ENCODE data around the gene NOL4L.

NOL4L gene

DNA sequence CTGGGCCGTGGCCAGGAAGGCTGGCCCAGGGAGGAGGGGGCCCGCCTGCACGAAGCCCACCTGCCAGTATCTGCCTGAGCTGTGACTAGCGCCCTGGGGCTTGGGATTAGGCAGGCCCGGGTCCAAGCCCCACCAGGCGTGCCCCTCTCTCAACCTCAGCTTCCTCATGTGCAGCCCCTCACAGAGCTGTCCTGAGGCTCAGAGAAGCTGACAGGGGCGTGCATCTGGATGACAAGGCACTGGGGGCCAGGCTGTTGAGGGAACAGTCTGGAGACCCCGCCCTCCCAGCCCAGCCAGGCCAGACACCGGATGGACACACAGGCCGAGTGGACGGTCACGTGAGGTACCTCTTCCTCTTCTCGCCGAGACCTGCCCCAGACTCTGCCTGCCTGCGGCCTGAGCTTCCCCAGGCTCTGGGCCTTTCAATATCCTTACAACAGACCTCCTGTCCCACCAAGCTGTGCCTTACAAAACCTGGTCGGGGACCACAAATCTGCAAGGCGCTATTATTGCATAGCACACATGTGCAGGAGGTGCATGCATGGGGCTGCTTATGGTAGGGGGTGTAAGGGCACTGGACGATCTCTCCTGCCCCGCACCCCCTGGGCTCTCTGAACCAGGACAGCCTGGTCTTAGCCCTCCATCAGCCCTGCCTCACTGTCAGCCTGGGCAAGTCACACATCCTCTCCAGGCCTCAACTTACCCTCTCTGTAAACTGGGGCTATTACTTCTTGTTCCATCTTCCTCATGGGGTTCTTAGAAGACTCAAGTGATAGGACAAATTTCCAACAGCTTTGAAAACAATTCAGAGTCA, 20.0 kb downstream of the NOL4L start:
- Histone ChIP-seq H3K9me3 (ENCODE audit: insufficient read depth, low read depth, low read length) (no peaks in the 10 kb centered on the region), H3K27me3 (ENCODE audit: insufficient read depth, low read length) (no peaks in the 10 kb centered on the region), H3K4me3 (ENCODE audit: low read length) (no peak overlapping the region), H3K36me3 (ENCODE audit: insufficient read depth, low read length) (no peaks in the 10 kb centered on the region), H3K9ac (ENCODE audit: low read depth, low read length) (no peak overlapping the region), H3K27ac (ENCODE audit: low read depth, low read length) (no peak overlapping the region), H3K4me1 (ENCODE audit: insufficient read depth, low read length) (peaks cover 13% of the 10 kb centered on the region; the same call in 1 of the 2 replicates)
- 87% methylated on average over 19 of the region's 19 CpGs for WGBS

DNA sequence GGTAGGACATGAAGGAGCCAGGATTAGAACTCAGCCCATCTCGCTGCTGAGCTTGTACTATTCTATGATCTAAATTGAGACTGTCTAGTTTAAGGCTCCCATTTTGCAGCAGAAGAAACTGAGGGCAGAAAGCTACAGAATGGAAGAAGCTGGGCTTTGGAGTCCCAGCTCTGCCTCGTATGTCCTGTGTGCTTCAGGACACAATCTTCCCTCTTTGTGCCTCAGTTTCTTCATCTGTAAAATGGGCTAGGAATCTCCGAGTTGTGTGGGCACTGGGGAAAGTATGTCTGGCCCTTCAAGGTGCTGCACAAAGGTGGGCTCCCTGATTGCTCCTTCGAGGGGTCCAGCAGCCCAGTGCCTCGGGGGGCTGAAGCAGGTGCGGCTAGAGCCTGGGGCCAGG, 20.7 kb downstream of the NOL4L start:
- peaks cover 13% of the 10 kb centered on the region; the same call in 1 of the 2 replicates for H3K4me1 ChIP-seq (ENCODE audit: insufficient read depth, low read length)
- no peaks in the 10 kb centered on the region for H3K27me3 ChIP-seq (ENCODE audit: insufficient read depth, low read length)
- no peaks in the 10 kb centered on the region for H3K36me3 ChIP-seq (ENCODE audit: insufficient read depth, low read length)
- H3K27ac ChIP-seq (ENCODE audit: low read depth, low read length), result no peak overlapping the region
- H3K4me3 ChIP-seq (ENCODE audit: low read length), result no peak overlapping the region
- 91% methylated on average over 6 of the region's 6 CpGs for WGBS
- no peak overlapping the region for H3K9ac ChIP-seq (ENCODE audit: low read depth, low read length)
- no peaks in the 10 kb centered on the region for H3K9me3 ChIP-seq (ENCODE audit: insufficient read depth, low read depth, low read length)

DNA sequence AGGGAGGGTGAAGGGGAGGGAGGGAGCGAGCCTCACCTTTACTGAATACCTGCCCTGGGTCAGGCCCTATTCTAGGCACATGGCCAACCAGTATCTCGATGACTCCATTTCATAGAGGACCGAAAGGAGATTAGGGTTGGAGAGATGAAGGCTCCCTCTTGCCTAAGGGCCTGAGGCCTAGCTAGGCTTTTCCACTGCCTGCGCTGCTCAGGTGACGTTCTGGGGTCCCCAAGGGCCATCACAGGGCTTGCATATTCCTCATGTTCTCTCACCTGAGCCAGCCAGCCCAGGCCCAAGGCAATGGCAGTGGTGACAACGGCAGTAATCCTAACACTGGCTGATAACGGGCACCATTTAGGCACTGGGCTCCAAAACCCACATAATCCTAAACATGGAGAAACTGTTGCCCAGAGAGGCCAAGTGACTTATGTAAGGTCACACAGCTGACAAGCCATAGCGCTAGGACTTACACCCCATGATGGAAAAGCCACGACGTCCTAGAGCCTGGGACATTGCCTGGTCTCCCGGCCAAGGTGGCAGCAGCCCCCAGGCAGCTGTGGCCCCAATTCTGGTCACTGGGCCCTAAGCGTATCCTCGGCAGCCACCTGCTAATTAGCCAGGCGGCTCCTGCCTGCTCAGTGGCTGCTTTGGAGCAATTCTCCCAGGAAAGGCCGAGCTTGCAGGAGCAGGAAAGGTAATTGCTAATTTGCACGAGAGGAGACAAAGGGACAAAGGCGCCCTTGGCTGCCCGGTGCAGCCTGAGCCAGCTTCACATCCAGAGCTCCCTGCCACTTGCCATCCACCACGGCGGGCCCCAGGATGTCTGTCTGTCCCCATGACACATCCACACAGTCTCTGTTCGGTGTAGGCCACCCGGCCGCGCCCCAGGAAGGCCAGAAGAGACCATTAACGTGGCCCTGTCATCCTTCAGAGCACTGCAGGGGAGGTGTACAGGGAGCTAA, 21.5 kb downstream of the NOL4L start:
- Histone ChIP-seq H3K9ac (ENCODE audit: low read depth, low read length) (no peak overlapping the region), H3K27me3 (ENCODE audit: insufficient read depth, low read length) (no peaks in the 10 kb centered on the region), H3K36me3 (ENCODE audit: insufficient read depth, low read length) (no peaks in the 10 kb centered on the region), H3K27ac (ENCODE audit: low read depth, low read length) (no peak overlapping the region), H3K9me3 (ENCODE audit: insufficient read depth, low read depth, low read length) (no peaks in the 10 kb centered on the region), H3K4me1 (ENCODE audit: insufficient read depth, low read length) (peaks cover 13% of the 10 kb centered on the region; the same call in 1 of the 2 replicates), H3K4me3 (ENCODE audit: low read length) (no peak overlapping the region)
- 70% methylated on average over 25 of the region's 25 CpGs for WGBS

DNA sequence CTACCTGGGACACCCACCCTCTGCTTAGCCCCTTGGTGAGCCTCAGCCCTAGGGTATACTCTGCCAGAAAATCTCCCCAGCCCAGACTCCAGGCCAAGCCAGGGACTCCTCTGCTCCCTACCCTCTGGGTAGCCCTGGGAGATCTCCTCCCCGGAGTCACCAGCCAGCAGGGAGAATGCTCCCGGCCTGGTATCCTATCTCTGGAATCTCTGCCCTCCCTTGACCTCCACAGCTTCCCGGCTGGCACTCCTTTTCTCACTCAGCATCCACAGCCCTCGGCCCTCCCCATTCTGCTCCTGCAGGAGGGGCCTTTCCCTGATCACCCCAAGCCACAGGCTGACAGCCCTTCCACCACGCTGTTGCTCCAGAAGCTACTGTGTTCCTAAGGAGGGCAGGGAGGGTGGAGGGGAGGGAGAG, 22.6 kb downstream of the NOL4L start:
- Histone ChIP-seq H3K27ac (ENCODE audit: low read depth, low read length) (peak overlapping the region; percentile 4; the same call in 1 of the 2 replicates), H3K4me1 (ENCODE audit: insufficient read depth, low read length) (peaks cover 13% of the 10 kb centered on the region; the same call in 1 of the 2 replicates), H3K27me3 (ENCODE audit: insufficient read depth, low read length) (no peaks in the 10 kb centered on the region), H3K9me3 (ENCODE audit: insufficient read depth, low read depth, low read length) (no peaks in the 10 kb centered on the region), H3K9ac (ENCODE audit: low read depth, low read length) (no peak overlapping the region), H3K4me3 (ENCODE audit: low read length) (peak overlapping the region; percentile 18; the same call in 1 of the 2 replicates), H3K36me3 (ENCODE audit: insufficient read depth, low read length) (no peaks in the 10 kb centered on the region)
- WGBS, result 16% methylated on average over 5 of the region's 5 CpGs

DNA sequence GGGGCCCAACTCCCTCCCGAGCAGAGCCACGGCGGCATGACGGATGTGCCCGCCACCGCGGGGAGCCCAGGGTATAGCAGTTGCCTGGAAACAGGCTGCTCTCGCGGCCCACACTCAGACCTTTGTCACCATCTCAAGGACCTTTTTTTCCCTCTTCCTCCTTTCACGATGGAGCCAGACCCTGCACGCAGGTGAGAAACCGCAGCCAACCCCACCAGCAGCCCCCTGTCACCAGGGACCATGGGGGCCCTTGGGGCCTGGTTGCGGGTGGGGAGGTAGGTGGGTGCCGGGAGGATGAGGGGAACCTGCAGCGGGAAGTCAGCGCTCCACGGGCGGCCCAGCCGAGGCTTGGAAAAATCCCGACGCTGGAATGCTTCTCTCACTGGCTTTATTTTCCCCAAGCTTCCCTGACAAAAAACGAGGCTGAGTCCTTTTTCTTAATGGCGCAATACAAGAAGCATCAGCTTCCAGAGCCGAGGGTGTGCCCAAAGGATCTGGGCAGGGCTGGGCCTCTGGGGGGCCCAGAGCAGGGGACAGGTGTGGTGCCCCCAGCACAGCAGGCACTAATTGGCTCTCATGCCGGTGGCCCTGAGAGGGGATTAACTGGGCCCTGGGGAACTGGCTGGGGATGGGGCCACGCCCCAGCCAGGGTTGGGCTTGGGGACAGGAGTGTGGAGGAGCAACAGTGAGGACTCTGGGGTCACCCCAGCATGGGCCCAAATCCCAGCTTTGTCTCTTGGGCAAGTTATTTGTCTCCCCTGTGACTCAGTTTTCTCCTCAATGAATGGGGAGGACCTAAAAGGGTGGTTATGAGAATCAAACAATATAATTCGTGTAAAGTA, 23.9 kb downstream of the NOL4L start:
- Histone ChIP-seq H3K27me3 (ENCODE audit: insufficient read depth, low read length) (no peaks in the 10 kb centered on the region), H3K9ac (ENCODE audit: low read depth, low read length) (no peak overlapping the region), H3K4me1 (ENCODE audit: insufficient read depth, low read length) (peaks cover 13% of the 10 kb centered on the region; the same call in 1 of the 2 replicates), H3K36me3 (ENCODE audit: insufficient read depth, low read length) (no peaks in the 10 kb centered on the region), H3K9me3 (ENCODE audit: insufficient read depth, low read depth, low read length) (no peaks in the 10 kb centered on the region), H3K27ac (ENCODE audit: low read depth, low read length) (peak overlapping the region; percentile 44; the same call in 1 of the 2 replicates), H3K4me3 (ENCODE audit: low read length) (no peak overlapping the region)
- WGBS, result 27% methylated on average over 27 of the region's 27 CpGs

DNA sequence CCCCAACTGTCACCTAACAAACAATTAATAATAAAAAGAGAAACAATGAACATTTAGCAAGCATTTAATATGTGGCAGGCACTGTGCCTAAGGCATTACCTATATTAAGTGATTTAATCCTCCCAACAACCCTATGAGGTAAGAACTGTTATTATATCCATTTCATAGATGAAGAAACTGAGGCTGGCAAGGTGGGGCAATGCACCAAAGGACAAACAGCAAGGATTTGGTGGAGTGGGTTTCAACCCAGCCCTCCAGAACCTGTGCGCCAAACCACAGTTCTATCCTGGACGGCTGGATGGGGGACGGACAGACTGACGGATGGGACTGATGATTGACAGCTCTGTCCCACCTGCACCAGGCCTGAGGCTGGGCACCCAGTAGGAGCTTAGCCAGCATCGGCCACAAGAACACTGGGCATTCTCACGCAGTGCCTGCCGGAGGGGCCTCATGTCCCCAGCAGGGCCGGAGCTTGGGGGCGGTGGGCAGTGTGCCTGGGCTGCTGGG, 24.6 kb downstream of the NOL4L start:
- H3K4me1 ChIP-seq (ENCODE audit: insufficient read depth, low read length), result peaks cover 13% of the 10 kb centered on the region; the same call in 1 of the 2 replicates
- WGBS, result 69% methylated on average over 9 of the region's 9 CpGs
- no peak overlapping the region for H3K9ac ChIP-seq (ENCODE audit: low read depth, low read length)
- H3K4me3 ChIP-seq (ENCODE audit: low read length), result no peak overlapping the region
- no peaks in the 10 kb centered on the region for H3K36me3 ChIP-seq (ENCODE audit: insufficient read depth, low read length)
- H3K9me3 ChIP-seq (ENCODE audit: insufficient read depth, low read depth, low read length), result no peaks in the 10 kb centered on the region
- no peaks in the 10 kb centered on the region for H3K27me3 ChIP-seq (ENCODE audit: insufficient read depth, low read length)
- H3K27ac ChIP-seq (ENCODE audit: low read depth, low read length), result 0 out of 2 replicates have a peak overlapping the region, but pooled peaks have one; percentile 44

DNA sequence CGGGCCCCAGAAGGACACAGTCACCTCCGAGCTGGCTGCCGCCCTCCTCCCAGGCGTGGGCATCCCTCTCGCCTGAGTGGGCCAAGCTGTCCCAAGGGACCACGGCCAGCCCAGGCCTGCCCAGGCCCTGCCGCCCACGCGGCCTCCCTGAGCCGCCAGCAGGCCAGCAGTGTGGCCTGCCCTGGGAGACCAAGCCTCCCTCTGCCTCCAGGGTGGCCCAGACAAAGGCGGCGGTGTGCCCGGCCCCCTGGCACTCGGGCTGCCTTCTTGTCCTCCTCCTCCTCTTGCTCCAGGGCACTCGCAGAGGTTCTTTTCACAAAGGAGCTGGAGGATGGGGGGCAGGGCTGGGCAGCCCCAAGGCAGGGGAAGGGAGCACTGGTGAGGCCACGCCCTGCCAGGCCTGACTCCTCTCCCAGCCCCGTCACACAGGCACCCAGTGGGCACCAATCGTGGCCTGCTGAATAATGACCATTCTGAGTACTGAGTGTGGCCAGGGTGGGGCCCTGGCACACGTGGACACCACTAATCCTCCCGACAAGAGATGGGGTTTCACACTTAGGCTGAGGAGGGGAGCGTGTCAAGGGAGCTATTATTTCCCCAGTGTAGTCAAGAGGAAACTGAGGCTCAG, 25.3 kb downstream of the NOL4L start:
- H3K4me3 ChIP-seq (ENCODE audit: low read length), result no peak overlapping the region
- H3K9ac ChIP-seq (ENCODE audit: low read depth, low read length), result no peak overlapping the region
- peaks cover 13% of the 10 kb centered on the region; the same call in 1 of the 2 replicates for H3K4me1 ChIP-seq (ENCODE audit: insufficient read depth, low read length)
- no peaks in the 10 kb centered on the region for H3K9me3 ChIP-seq (ENCODE audit: insufficient read depth, low read depth, low read length)
- H3K36me3 ChIP-seq (ENCODE audit: insufficient read depth, low read length), result no peaks in the 10 kb centered on the region
- H3K27ac ChIP-seq (ENCODE audit: low read depth, low read length), result no peak overlapping the region
- WGBS, result 88% methylated on average over 21 of the region's 21 CpGs
- no peaks in the 10 kb centered on the region for H3K27me3 ChIP-seq (ENCODE audit: insufficient read depth, low read length)

DNA sequence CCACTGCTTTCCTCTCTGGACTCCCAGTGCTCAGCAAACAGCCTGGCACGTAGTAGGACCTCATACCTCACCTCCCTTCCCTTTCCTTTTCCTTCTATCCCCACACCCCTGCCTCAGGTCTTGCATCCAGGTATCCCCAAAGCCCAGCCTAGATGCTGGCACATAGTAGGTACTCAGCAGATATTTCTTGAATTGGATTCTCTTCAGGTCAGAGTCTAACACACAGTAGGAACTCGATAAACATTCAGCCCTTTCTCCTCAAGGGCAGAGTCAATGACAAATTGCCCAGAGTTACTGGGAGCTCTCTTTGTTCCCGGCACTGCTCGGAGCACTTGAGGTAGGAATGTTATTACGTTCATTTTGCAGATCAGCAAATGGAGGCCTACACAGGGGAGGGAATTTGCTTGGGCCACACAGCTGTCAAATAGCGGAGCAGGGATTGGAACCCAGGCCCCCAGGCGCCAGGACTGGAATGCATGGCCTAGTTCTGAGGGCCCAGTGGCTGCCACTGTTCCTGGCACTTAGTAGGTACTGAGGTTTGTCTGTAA, 25.9 kb downstream of the NOL4L start:
- no peaks in the 10 kb centered on the region for H3K36me3 ChIP-seq (ENCODE audit: insufficient read depth, low read length)
- peaks cover 13% of the 10 kb centered on the region; the same call in 1 of the 2 replicates for H3K4me1 ChIP-seq (ENCODE audit: insufficient read depth, low read length)
- no peak overlapping the region for H3K4me3 ChIP-seq (ENCODE audit: low read length)
- WGBS, result 90% methylated on average over 7 of the region's 7 CpGs
- no peaks in the 10 kb centered on the region for H3K27me3 ChIP-seq (ENCODE audit: insufficient read depth, low read length)
- no peaks in the 10 kb centered on the region for H3K9me3 ChIP-seq (ENCODE audit: insufficient read depth, low read depth, low read length)
- no peak overlapping the region for H3K9ac ChIP-seq (ENCODE audit: low read depth, low read length)
- no peak overlapping the region for H3K27ac ChIP-seq (ENCODE audit: low read depth, low read length)

DNA sequence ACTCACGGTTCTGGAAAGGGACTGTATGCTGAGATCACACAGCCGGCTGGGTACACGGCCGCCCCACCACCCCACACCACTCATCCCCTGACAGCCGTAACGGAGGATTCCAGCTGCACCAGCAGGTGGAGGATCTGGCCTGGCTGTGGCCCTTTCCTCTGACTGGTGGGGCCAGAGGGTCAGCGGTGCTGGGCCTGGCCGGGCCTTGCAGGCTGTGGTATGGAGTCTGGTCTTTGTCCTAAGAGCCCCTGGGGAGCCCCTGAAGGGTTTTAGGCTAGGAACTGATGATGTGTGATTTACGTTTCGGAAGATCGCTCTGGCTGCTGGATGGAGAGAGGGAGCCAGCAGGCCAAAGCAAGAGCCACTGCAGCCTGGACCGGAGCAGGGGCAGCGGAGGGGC, 26.6 kb downstream of the NOL4L start:
- Histone ChIP-seq H3K36me3 (ENCODE audit: insufficient read depth, low read length) (no peaks in the 10 kb centered on the region), H3K4me1 (ENCODE audit: insufficient read depth, low read length) (peaks cover 13% of the 10 kb centered on the region; the same call in 1 of the 2 replicates), H3K27me3 (ENCODE audit: insufficient read depth, low read length) (no peaks in the 10 kb centered on the region), H3K4me3 (ENCODE audit: low read length) (no peak overlapping the region), H3K27ac (ENCODE audit: low read depth, low read length) (no peak overlapping the region), H3K9ac (ENCODE audit: low read depth, low read length) (no peak overlapping the region), H3K9me3 (ENCODE audit: insufficient read depth, low read depth, low read length) (no peaks in the 10 kb centered on the region)
- WGBS, result 60% methylated on average over 13 of the region's 13 CpGs

DNA sequence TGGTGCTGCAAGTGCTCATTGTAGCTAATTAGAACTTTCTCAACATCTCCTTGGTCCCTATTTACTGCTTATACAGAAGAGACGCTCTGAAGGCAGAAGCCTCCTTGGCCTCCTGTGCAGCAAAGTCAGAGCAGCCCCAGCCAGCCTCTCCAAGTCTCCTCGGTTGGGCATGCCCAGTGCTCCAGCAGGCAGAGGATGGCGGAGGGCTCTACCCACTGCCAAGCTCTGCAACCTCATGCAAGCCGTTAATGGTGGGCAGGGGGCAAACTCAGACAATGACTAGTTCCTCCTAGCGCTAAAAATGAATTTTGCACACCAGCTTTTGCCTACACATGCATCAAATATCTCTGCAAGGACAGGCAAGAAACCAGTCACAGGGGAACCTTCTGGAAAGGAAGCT, 27.8 kb downstream of the NOL4L start:
- Histone ChIP-seq H3K4me1 (ENCODE audit: insufficient read depth, low read length) (peaks cover 13% of the 10 kb centered on the region; the same call in 1 of the 2 replicates), H3K9ac (ENCODE audit: low read depth, low read length) (no peak overlapping the region), H3K36me3 (ENCODE audit: insufficient read depth, low read length) (no peaks in the 10 kb centered on the region), H3K27ac (ENCODE audit: low read depth, low read length) (no peak overlapping the region), H3K27me3 (ENCODE audit: insufficient read depth, low read length) (no peaks in the 10 kb centered on the region), H3K4me3 (ENCODE audit: low read length) (no peak overlapping the region), H3K9me3 (ENCODE audit: insufficient read depth, low read depth, low read length) (no peaks in the 10 kb centered on the region)
- WGBS, result 77% methylated on average over 5 of the region's 5 CpGs

Data from HUES64 (cell line).